Activated CD4-positive, alpha-beta T cell treated with anti-CD3 and anti-CD28 coated beads for 4 hours (primary cell): ENCODE results near the gene TNFRSF9.
"Not testable (repeated sequence)": the region's sequence is repeated elsewhere in the genome, so short reads cannot be mapped to it uniquely, and the experiment has no call there.

Experiments
- DNase-seq, 2 donors: peaks; one replicate each; pipeline ENCODE4 v3.0.0-alpha.2; 2020

Gene TNFRSF9

GRCh38 chr1:7960867-7961215 lies 20.2 kb upstream of the TNFRSF9 start:
- DNase-seq = no peak

GRCh38 chr1:7960165-7960564 lies 19.5 kb upstream of the TNFRSF9 start:
- DNase-seq = no peak

GRCh38 chr1:7956218-7957032 lies 15.8 kb upstream of the TNFRSF9 start:
- DNase-seq = no peak

GRCh38 chr1:7954683-7955082 lies 14.0 kb upstream of the TNFRSF9 start:
- DNase-seq = no peak

GRCh38 chr1:7953850-7954609 lies 13.4 kb upstream of the TNFRSF9 start:
- DNase-seq = peak; percentile 87 to 91

GRCh38 chr1:7952791-7953190 lies 12.2 kb upstream of the TNFRSF9 start:
- DNase-seq = not testable (repeated sequence)

GRCh38 chr1:7948960-7949359 lies 8.3 kb upstream of the TNFRSF9 start:
- peak; percentile 36 to 39 for DNase-seq

GRCh38 chr1:7943251-7943650 lies 2.6 kb upstream of the TNFRSF9 start:
- DNase-seq = no peak

- DNase-seq = peak; percentile 43 to 46
Observed at GRCh38 chr1:7942214-7942921, 1.7 kb upstream of the TNFRSF9 start.

- DNase-seq = no peak
Observed at GRCh38 chr1:7941437-7941793, 776 bp upstream of the TNFRSF9 start.

- DNase-seq = no peak
Observed at GRCh38 chr1:7940034-7940433, 605 bp downstream of the TNFRSF9 start.

GRCh38 chr1:7938070-7938469 lies 2.6 kb downstream of the TNFRSF9 start:
- DNase-seq = no peak

GRCh38 chr1:7932524-7933138 lies 8.0 kb downstream of the TNFRSF9 start:
- DNase-seq = no peak

GRCh38 chr1:7931446-7931812 lies 9.2 kb downstream of the TNFRSF9 start:
- no peak for DNase-seq

- DNase-seq = no peak
Observed at GRCh38 chr1:7930645-7931445, 9.8 kb downstream of the TNFRSF9 start.

GRCh38 chr1:7929637-7930036 lies 11.0 kb downstream of the TNFRSF9 start:
- no peak for DNase-seq

GRCh38 chr1:7928247-7928646 lies 12.4 kb downstream of the TNFRSF9 start:
- no peak for DNase-seq

- not testable (repeated sequence) for DNase-seq
Observed at GRCh38 chr1:7927061-7927460, 13.6 kb downstream of the TNFRSF9 start.

GRCh38 chr1:7922301-7922700 lies 18.3 kb downstream of the TNFRSF9 start:
- no peak for DNase-seq

- DNase-seq = no peak
Observed at GRCh38 chr1:7921796-7922195, 18.8 kb downstream of the TNFRSF9 start.

GRCh38 chr1:7919880-7920279 lies 20.8 kb downstream of the TNFRSF9 start:
- no peak for DNase-seq

- DNase-seq = not testable (repeated sequence)
Observed at GRCh38 chr1:7917971-7918370, 22.7 kb downstream of the TNFRSF9 start.

GRCh38 chr1:7916501-7916830 lies 24.2 kb downstream of the TNFRSF9 start:
- no peak for DNase-seq
